ENCODE measurements around the gene TMEM205.

GRCh38 chr19:11304936-11305335 lies 41.1 kb downstream of the TMEM205 start:
- TF ChIP-seq, protein P1, sequence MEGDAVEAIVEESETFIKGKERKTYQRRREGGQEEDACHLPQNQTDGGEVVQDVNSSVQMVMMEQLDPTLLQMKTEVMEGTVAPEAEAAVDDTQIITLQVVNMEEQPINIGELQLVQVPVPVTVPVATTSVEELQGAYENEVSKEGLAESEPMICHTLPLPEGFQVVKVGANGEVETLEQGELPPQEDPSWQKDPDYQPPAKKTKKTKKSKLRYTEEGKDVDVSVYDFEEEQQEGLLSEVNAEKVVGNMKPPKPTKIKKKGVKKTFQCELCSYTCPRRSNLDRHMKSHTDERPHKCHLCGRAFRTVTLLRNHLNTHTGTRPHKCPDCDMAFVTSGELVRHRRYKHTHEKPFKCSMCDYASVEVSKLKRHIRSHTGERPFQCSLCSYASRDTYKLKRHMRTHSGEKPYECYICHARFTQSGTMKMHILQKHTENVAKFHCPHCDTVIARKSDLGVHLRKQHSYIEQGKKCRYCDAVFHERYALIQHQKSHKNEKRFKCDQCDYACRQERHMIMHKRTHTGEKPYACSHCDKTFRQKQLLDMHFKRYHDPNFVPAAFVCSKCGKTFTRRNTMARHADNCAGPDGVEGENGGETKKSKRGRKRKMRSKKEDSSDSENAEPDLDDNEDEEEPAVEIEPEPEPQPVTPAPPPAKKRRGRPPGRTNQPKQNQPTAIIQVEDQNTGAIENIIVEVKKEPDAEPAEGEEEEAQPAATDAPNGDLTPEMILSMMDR (IDR thresholded peaks at IDR 0.05) = no peak
- TF ChIP-seq POLR2A (IDR thresholded peaks at IDR 0.05) = no peak
